Measurements from ENCODE around the gene TAF15.

GRCh38 chr17:35769895-35770486, 39.3 kb upstream of the TAF15 start:
- peak in 1 of 4 donors; percentile 10 for TF ChIP-seq CTCF (IDR thresholded peaks at IDR 0.05)
- no peak for TF ChIP-seq POLR2A (IDR thresholded peaks at IDR 0.05)

Data from right lobe of liver (tissue), 4 donors.